ENCODE data around the gene RELT. TPM values are rescaled to one million over a fixed set of nuclear protein-coding genes. Genes with fewer than 3 reads are reported as not detected.

RELT gene
- total and polyA plus RNA-seq, 2 experiments from 2014 or later, result 2.0 to 6.3 TPM

GRCh38 chr11:73384872-73385689 lies 8.9 kb downstream of the RELT start:
- Histone ChIP-seq H3K4me3 (no peak overlapping the region), H3K4me2 (no peak overlapping the region), H3K36me3 (ENCODE audit: insufficient read depth) (no peaks in the 10 kb centered on the region), H3K79me2 (replicated peaks; ENCODE audit: insufficient read depth) (peaks cover 5% of the 10 kb centered on the region; the same call in 1 of the 2 replicates), H4K20me1 (replicated peaks; ENCODE audit: insufficient read depth) (no peaks in the 10 kb centered on the region; the same call in none of the 2 replicates), H3K4me1 (ENCODE audit: insufficient read depth) (no peaks in the 10 kb centered on the region), H3K9me2 (ENCODE audit: insufficient read depth) (no peaks in the 10 kb centered on the region), H3K27me3 (ENCODE audit: insufficient read depth) (no peaks in the 10 kb centered on the region), H3K27ac (ENCODE audit: low read depth) (no peak overlapping the region), H2AFZ (no peak overlapping the region), H3F3A (replicated peaks; ENCODE audit: low read depth) (no peaks in the 10 kb centered on the region)
- H3K4me1 Mint-ChIP-seq, result peaks cover 23% of the 10 kb centered on the region
- no peak for TF ChIP-seq POLR2AphosphoS5 (IDR thresholded peaks at IDR 0.05; ENCODE audit: low read depth)
- no peak for TF ChIP-seq ZNF331 (CRISPR knock-in tag; IDR thresholded peaks at IDR 0.05; ENCODE audit: low read depth)
- no peak for TF ChIP-seq EZH2phosphoT487 (IDR thresholded peaks at IDR 0.05; ENCODE audit: unreplicated experiment)
- TF ChIP-seq NANOG (IDR thresholded peaks at IDR 0.05; ENCODE audit: borderline replicate concordance), result no peak
- no peak for DNase-seq (ENCODE audit: low spot score)
- H3K27me3 Mint-ChIP-seq (ENCODE audit: insufficient read depth, low read depth, poor library complexity), result peaks cover 6% of the 10 kb centered on the region
- no peak overlapping the region for H3K4me3 Mint-ChIP-seq
- ATAC-seq, result no peak
- H3K9me3 Mint-ChIP-seq, result no peaks in the 10 kb centered on the region
- peak overlapping the region; percentile 52 for H3K27ac Mint-ChIP-seq
- no peaks in the 10 kb centered on the region; the same call in 2 of the 3 replicates for H3K36me3 Mint-ChIP-seq (ENCODE audit: low read depth)

- Histone ChIP-seq H3K4me1 (ENCODE audit: insufficient read depth) (no peaks in the 10 kb centered on the region), H2AFZ (no peak overlapping the region), H3K27ac (ENCODE audit: low read depth) (no peak overlapping the region), H3K27me3 (ENCODE audit: insufficient read depth) (no peaks in the 10 kb centered on the region), H3F3A (replicated peaks; ENCODE audit: low read depth) (no peaks in the 10 kb centered on the region), H3K79me2 (replicated peaks; ENCODE audit: insufficient read depth) (peaks cover 5% of the 10 kb centered on the region; the same call in 1 of the 2 replicates), H3K4me2 (no peak overlapping the region), H4K20me1 (replicated peaks; ENCODE audit: insufficient read depth) (no peaks in the 10 kb centered on the region; the same call in none of the 2 replicates), H3K4me3 (no peak overlapping the region), H3K9me2 (ENCODE audit: insufficient read depth) (no peaks in the 10 kb centered on the region), H3K36me3 (ENCODE audit: insufficient read depth) (no peaks in the 10 kb centered on the region)
- H3K9me3 Mint-ChIP-seq, result no peaks in the 10 kb centered on the region
- peaks cover 6% of the 10 kb centered on the region for H3K27me3 Mint-ChIP-seq (ENCODE audit: insufficient read depth, low read depth, poor library complexity)
- no peak overlapping the region for H3K27ac Mint-ChIP-seq
- DNase-seq (ENCODE audit: low spot score), result no peak
- H3K4me1 Mint-ChIP-seq, result peaks cover 23% of the 10 kb centered on the region
- no peak overlapping the region for H3K4me3 Mint-ChIP-seq
- no peaks in the 10 kb centered on the region; the same call in 2 of the 3 replicates for H3K36me3 Mint-ChIP-seq (ENCODE audit: low read depth)
- no peak for ATAC-seq
- TF ChIP-seq CTCF (conservative IDR thresholded peaks at IDR 0.05; ENCODE audit: low read depth in 2 of 2) (no peak), EZH2phosphoT487 (IDR thresholded peaks at IDR 0.05; ENCODE audit: unreplicated experiment) (no peak), JUNB (IDR thresholded peaks at IDR 0.05; ENCODE audit: unreplicated experiment) (no peak), REST (IDR thresholded peaks at IDR 0.05; ENCODE audit: unreplicated experiment) (no peak), NANOG (IDR thresholded peaks at IDR 0.05; ENCODE audit: borderline replicate concordance) (no peak), ZNF462 (CRISPR knock-in tag; IDR thresholded peaks at IDR 0.05) (no peak), POLR2AphosphoS5 (IDR thresholded peaks at IDR 0.05; ENCODE audit: low read depth) (no peak), STAT1 (IDR thresholded peaks at IDR 0.05; ENCODE audit: unreplicated experiment) (no peak)
Measured at GRCh38 chr11:73386016-73386415, 9.8 kb downstream of the RELT start.

All from GM23338 (cell line).